Measurements from ENCODE around the gene CD2AP. TPM values are rescaled to one million over a fixed set of nuclear protein-coding genes. Genes with fewer than 3 reads are reported as not detected.

The CD2AP gene
- polyA plus RNA-seq, 1 donor, result 89.5 TPM

GRCh38 chr6:47674673-47675072 is 197.1 kb downstream of the CD2AP start:
- DNase-seq, result no peak

Other genes starting within 250 kb of the CD2AP start
- gene TNFRSF21, start 167.9 kb upstream of the CD2AP start, polyA plus RNA-seq (ENCODE audit: insufficient read length), result 29.9 TPM
- 0.37 TPM for gene ADGRF4, start 220.8 kb downstream of the CD2AP start, polyA plus RNA-seq (ENCODE audit: insufficient read length)

All from left kidney (tissue), 2 donors.